Endothelial cell of hepatic sinusoid (primary cell): Measurements from ENCODE around the gene MC4R.
"Not testable (repeated sequence)": the region's sequence is repeated elsewhere in the genome, so short reads cannot be mapped to it uniquely, and the experiment has no call there.

Experiments
- in situ Hi-C: cut with HindIII; loops from 2 replicates; pipeline ENCODE4 v1.10.0; 2017; ENCODE audit warnings: low sequenced_read_pairs

The MC4R gene

GRCh38 chr18:60372596-60372995, at the start of gene MC4R:
Gene MC4R, minus strand, starts transcription at chr18:60372775. Its CDS starts 426 bp downstream, at chr18:60372349.
- in situ Hi-C loops, result no loop called here

- in situ Hi-C loops, result not testable (repeated sequence)
These were observed 49.7 kb upstream of the MC4R start for GRCh38 chr18:60422306-60422705.

DNA sequence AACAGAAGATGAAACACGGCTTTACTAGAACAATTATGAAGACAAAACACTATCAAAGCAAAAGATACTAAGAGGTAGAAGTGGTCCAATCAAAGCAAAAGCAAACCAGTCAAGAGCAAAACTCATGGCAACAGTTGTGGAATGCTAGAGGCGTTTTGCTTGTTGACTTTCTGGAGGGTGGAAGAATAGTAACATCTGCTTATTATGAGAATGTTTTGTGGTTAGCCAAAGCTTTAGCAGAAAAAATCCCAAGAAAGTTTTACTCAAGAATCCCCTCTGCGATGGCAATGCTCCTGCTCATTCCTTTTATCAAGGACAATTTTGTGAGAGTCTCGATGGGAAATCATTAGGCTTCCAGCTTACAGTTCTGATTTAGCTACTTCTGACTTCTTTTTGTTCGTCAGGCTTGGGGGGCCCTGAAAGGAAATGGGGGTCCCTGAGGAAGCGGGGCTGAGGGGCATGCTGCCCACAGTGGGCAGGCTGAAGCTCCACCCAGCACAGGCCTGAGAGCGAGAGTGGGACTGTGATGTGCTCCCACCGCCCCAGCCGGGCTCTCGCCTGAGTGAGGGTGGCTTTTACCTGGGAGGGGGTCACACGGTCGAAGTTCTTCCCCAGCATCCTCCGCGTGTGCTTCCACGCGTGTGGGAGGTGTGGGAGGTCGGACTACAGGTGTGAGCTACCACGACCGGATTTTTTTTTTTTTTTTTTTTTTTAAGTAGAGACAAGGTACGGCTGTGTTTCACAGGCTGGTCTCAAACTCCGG, 49.0 kb upstream of the MC4R start:
- in situ Hi-C loops, result no loop called here

GRCh38 chr18:60417946-60418345, 45.4 kb upstream of the MC4R start:
- in situ Hi-C loops, result no loop called here

- in situ Hi-C loops, result no loop called here
These were observed 41.5 kb upstream of the MC4R start for GRCh38 chr18:60413944-60414547.

- in situ Hi-C loops, result no loop called here
These were observed 39.1 kb upstream of the MC4R start for GRCh38 chr18:60411715-60412114.

- in situ Hi-C loops, result no loop called here
These were observed 34.1 kb upstream of the MC4R start for GRCh38 chr18:60406721-60407120.

GRCh38 chr18:60404486-60405085, 32.0 kb upstream of the MC4R start:
- in situ Hi-C loops, result no loop called here

DNA sequence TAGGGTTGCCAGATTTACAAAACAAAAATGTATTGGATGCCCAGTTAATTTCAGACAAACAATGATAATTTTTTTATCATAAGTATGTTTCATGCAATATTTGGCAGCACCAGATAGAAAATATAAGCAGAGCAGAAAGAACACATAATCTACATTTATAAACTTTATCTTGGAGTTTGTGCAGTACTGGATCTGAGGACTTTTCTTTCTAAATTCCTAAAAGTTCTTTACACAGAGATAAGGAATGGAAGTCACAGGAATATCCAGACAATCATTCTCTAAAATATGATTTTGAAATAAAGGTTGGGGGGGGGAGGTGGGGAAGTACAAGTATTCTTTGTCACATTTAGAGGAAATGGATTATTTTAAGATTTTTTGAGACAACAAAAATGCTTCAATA, 28.8 kb upstream of the MC4R start:
- in situ Hi-C loops, result no loop called here

GRCh38 chr18:60391571-60392226, 19.1 kb upstream of the MC4R start:
- in situ Hi-C loops, result no loop called here

DNA sequence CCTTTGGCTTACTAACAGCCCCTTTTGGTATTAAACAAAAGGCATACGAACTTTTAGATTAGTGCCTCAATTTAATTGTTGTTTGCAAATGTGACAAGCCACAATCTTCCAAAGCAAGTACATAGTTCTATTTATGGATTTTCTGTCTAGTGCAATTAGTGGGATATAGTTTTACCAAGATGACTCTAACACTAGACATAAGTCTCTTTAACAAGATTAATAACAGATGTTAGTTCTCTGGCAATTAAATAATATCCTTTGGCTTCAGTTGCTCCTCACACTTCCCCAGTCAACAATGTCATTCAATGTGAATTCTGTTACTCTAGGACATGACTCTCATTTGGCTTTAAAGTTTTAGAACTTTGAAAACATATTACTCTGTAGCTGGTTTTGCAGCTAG, 16.7 kb upstream of the MC4R start:
- in situ Hi-C loops, result no loop called here

DNA sequence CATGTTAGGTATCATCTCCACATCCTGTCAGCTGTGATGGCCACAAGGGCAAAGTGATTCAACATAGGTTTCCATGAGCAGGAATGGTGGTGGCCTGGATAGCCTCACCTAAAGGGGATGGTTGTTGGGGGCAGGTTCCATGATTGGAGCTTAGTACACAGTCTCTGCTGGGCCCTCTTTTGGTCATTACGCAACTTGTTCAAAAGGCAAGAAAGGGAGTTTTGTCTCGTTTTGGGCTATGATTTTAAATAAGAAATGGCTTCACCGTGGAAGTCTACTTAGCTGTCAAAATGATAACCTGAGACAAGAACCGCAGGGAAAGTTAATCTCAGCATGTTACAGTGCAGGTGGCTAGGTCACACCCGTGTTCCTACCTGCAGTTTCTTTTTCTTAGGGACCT, 13.1 kb upstream of the MC4R start:
- in situ Hi-C loops, result no loop called here

DNA sequence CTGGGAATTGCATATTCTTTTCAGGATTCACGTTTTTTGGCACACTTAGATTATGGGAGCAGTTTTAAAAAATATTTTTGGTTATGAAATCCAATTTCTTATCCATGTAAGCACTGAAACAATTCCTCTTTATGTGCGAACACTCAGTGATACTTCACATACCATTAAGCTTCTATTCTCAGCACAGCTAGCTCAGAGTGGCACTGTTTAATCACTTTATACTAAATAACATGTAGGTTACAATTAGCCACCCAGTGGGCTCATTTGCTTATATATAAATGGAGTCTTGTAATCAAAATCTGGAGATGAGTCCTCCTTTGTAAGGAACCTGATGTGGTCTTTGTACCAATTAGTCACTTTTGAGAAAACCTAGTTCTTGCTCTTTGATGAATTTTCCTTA, 11.3 kb upstream of the MC4R start:
- in situ Hi-C loops, result no loop called here

DNA sequence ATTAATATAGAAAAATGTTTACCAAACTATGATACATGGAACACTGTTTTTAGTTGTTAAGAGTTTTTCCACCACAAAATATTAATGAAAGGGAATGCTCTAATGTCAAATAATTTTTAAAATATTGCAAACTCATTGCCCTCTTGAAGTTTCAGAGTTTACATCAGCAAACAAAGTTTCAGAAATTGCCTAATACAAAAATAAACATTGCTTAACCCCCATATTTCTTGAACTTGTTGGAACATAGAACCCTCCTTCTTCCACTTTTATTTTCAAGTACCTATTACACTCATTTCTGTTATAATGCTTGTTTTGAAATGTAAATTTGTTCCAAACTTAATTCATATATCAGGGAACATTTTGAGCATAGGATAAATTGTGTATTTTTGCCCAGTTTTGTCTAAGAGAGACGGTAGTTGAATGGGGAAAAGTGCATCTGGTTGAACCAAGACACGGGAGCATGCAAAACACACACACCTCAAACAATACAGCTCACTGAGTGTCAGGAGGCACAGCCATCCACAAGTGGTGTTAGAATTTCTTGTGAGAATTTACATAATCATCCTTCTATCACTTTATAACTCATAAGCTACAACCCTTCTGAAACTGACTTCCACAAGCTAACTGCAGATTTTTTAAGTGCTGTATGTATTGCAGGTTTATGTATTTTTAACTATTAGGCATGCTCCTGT, 5.3 kb upstream of the MC4R start:
- in situ Hi-C loops, result no loop called here

GRCh38 chr18:60372132-60372531, 443 bp downstream of the MC4R start:
- in situ Hi-C loops, result no loop called here

- in situ Hi-C loops, result no loop called here
These were observed 14.1 kb downstream of the MC4R start for GRCh38 chr18:60358516-60358915.

DNA sequence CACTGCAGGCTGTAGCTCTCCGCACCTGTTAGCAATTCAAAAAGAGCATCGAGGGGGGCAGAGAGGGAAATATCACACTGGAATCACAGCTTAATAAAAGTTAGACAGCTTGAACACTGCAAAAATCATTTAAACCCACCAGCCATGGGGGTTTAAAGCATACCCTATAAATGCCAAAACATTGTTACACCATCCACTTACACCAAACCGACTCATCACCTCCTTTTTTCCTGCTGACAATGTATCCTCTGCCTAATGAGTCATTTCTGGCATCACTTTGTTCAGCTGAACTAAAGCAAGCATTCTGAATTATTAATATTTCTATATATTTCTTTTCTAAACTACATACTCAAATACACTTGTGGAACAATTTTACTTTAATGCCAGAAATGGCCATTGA, 21.6 kb downstream of the MC4R start:
- in situ Hi-C loops, result no loop called here

DNA sequence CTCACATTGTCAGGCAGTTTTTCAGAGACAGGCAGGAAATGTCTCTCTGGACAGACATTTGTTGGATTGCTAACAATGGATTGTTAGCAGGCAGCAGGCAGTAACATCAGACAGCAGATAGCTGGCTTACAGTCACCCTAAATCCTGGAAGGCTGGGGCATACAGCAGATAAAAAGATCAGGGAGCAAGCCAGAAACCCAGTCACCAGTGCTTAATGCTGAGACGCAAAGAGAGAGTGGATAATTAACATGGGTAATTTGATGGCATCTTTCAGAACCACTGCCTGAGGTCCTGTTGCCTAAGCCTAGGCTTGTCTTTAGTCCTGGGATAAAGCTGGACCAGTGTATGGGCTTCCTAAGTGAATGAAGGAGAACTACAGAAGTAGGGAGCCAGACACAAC, 22.4 kb downstream of the MC4R start:
- in situ Hi-C loops, result no loop called here

DNA sequence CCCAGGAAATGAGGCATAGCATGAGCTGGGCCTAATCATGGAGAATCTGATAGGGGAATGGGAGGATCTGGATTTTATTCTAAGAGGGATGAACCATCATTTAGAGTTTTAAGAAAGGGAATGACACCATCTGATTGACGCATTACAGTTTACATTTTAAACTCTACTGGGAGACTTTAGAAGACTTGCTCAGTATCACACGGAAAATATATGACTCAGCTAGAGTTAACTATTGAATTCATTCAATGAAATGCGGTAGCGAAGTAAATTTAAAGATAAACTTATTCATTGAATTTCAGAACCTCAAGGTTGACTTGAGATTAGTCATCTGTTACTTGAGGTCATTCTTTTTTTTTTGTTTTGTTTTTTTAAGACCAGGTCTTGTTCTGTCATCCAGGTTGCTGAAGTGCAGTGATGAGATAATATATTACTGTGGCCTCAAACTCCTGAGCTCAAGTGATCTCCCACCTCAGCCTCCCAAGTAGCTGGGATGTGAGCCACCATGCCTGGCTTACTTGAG, 25.0 kb downstream of the MC4R start:
- in situ Hi-C loops, result no loop called here

DNA sequence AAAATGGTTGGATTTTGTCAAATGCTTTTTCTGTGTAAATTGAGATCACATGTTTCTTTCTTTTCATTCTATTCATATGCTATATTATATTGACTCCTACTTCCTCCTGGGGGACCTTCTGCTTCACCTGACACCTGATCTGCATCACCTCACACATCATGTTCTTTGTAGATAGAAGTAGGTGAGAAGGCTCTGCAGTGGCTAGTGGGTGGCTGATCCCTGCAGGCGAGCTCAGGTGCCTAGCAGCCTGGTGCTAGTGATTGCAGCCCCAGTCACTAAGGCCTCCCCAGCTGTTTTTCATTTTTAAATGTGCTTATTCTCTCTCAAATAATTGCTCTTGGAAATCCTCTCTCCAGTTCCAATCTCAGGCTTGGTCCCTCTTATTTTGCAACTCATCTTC, 33.6 kb downstream of the MC4R start:
- in situ Hi-C loops, result no loop called here

- in situ Hi-C loops, result no loop called here
These were observed 40.7 kb downstream of the MC4R start for GRCh38 chr18:60331890-60332289.
